K562 treated with DMSO at 1 percent for 4 hours (cell line): ENCODE data around the gene ZSWIM7. TPM values are rescaled to one million over a fixed set of nuclear protein-coding genes. Genes with fewer than 3 reads are reported as not detected.

ENCODE experiments used
- total RNA-seq: library from RNA; unstranded; fragments of 300-600 nt; gene quantifications from 2 replicates; pipeline ENCODE4 v1.2.3, GENCODE V29; 2022; ENCODE audit not compliant: insufficient read depth

The ZSWIM7 gene
- total RNA-seq, result 4.4 and 10.8 TPM in 2 replicates

GRCh38 chr17:15999141-15999973 lies at the start of gene ZSWIM7, which contains the start of gene TTC19:
TSS of gene ZSWIM7 (minus strand) at chr17:15999704. CDS start at chr17:15999594, 110 bp downstream.
TSS of gene TTC19 (plus strand) at chr17:15999824. CDS start at chr17:15999849, 25 bp downstream.

DNA sequence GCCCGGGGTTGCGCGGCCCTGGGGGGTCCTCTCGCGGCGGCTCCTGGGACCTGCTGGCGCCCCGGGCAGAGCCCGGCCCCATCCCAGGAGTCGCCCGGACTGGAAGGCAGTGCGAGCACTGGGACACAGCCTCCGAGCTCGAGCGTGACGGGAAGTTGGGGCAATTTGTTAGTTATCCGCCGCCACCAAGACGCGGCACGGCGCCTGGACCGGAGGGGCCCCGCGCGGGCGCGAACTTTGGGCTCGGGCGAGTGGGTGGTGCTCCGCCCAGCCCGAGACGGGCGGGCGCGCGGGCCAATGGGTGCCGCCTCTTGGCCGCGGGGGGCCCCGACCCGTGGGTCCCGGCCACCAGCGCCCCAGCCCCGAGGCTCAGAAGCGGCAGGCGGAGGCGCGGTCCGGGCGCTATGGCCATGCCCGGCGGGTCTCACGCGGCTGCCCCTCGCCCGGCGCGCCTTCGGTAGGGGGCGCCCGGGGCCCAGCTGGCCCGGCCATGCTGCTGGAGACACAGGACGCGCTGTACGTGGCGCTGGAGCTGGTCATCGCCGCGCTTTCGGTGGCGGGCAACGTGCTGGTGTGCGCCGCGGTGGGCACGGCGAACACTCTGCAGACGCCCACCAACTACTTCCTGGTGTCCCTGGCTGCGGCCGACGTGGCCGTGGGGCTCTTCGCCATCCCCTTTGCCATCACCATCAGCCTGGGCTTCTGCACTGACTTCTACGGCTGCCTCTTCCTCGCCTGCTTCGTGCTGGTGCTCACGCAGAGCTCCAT lies 54.6 kb downstream of the ZSWIM7 start, which contains the start of gene ADORA2B:
ADORA2B (plus strand) TSS at position 372 of the 768 bp plus-strand sequence; CDS start at position 491, 119 bp downstream.

Other genes starting within 250 kb of the ZSWIM7 start
- 4.1 and 4.4 TPM in 2 replicates for gene ADORA2B, start 54.6 kb downstream of the ZSWIM7 start, total RNA-seq
- gene TTC19, start 120 bp upstream of the ZSWIM7 start, total RNA-seq, result 17.0 and 25.8 TPM in 2 replicates
- 30.2 and 32.6 TPM in 2 replicates for gene NCOR1, start 215.8 kb upstream of the ZSWIM7 start, total RNA-seq
- gene PIGL, start 217.5 kb upstream of the ZSWIM7 start, total RNA-seq, result 13.2 and 20.5 TPM in 2 replicates